Glutamatergic neuron (in vitro differentiated cells): Measurements from ENCODE around the gene PDE6C. TPM values are rescaled to one million over a fixed set of nuclear protein-coding genes. Genes with fewer than 3 reads are reported as not detected.
A peak's percentile ranks its signal among the peaks of the same experiment; 100 is the strongest.

Experiments
- DNase-seq: peaks from one replicate; pipeline ENCODE4 v3.0.0; 2022
- H3K27ac Mint-ChIP-seq: one replicate; pipeline ENCODE4 v1.8.0; 2020; ENCODE audit warnings: mild to moderate bottlenecking, mixed read lengths, inconsistent platforms; ENCODE audit not compliant: unreplicated experiment
- H3K27me3 Mint-ChIP-seq: one replicate; pipeline ENCODE4 v1.8.0; 2020; ENCODE audit warnings: mild to moderate bottlenecking, moderate library complexity, mixed read lengths, inconsistent platforms; ENCODE audit not compliant: unreplicated experiment
- H3K36me3 Mint-ChIP-seq: one replicate; pipeline ENCODE4 v1.8.0; 2020; ENCODE audit warnings: mild to moderate bottlenecking, mixed read lengths, inconsistent platforms; ENCODE audit not compliant: unreplicated experiment
- H3K4me1 Mint-ChIP-seq: one replicate; pipeline ENCODE4 v1.8.0; 2020; ENCODE audit warnings: mild to moderate bottlenecking, low read depth, mixed read lengths, inconsistent platforms; ENCODE audit not compliant: unreplicated experiment
- H3K4me3 Mint-ChIP-seq: one replicate; pipeline ENCODE4 v1.8.0; 2020; ENCODE audit warnings: mild to moderate bottlenecking, mixed read lengths, inconsistent platforms; ENCODE audit not compliant: unreplicated experiment
- H3K9me3 Mint-ChIP-seq: one replicate; pipeline ENCODE4 v1.8.0; 2020; ENCODE audit warnings: mild to moderate bottlenecking, moderate library complexity, mixed read lengths, inconsistent platforms; ENCODE audit not compliant: unreplicated experiment
- total RNA-seq: library from RNA; stranded (reverse); fragmentation: NEBNext Ultra II Directional; extraction: Animal tissue kit (Norgen Biotek cat#: 25700); gene quantifications from one replicate; pipeline ENCODE4 v1.2.1, GENCODE V29; 2021; ENCODE audit not compliant: unreplicated experiment
- TF ChIP-seq, protein P1 (sequence below): fragments of 200-600 bp; sonication (generic); IDR thresholded peaks from one replicate; pipeline ENCODE4 v1.5.0; 2021; ENCODE audit not compliant: partially characterized antibody, unreplicated experiment

The PDE6C gene
- total RNA-seq, 1 donor from 2014 or later: not detected

DNA sequence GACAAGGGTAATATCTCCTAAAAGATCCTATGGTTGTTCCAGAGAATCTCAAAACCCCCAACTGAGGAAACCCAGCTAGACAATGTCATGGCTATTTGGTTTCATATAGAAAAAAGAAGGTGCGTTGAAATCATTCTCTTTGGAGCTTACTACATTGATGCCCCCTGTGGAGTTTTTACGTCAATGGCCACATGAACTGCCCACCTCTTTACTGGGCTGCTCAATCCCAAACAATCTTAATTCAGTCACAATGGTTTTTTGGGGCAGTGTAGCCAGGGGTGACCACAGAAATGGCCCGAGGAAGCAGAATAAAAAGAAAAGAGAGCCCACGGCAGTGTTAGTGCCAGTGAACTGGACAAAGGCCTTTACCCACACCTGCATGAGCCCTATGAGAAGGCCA, 19.1 kb upstream of the PDE6C start:
- peaks cover 5% of the 10 kb centered on the region for H3K27me3 Mint-ChIP-seq
- no peaks in the 10 kb centered on the region for H3K9me3 Mint-ChIP-seq
- H3K27ac Mint-ChIP-seq: no peak overlapping the region
- no peaks in the 10 kb centered on the region for H3K36me3 Mint-ChIP-seq
- DNase-seq: no peak
- H3K4me3 Mint-ChIP-seq: no peak overlapping the region
- TF ChIP-seq, protein P1, sequence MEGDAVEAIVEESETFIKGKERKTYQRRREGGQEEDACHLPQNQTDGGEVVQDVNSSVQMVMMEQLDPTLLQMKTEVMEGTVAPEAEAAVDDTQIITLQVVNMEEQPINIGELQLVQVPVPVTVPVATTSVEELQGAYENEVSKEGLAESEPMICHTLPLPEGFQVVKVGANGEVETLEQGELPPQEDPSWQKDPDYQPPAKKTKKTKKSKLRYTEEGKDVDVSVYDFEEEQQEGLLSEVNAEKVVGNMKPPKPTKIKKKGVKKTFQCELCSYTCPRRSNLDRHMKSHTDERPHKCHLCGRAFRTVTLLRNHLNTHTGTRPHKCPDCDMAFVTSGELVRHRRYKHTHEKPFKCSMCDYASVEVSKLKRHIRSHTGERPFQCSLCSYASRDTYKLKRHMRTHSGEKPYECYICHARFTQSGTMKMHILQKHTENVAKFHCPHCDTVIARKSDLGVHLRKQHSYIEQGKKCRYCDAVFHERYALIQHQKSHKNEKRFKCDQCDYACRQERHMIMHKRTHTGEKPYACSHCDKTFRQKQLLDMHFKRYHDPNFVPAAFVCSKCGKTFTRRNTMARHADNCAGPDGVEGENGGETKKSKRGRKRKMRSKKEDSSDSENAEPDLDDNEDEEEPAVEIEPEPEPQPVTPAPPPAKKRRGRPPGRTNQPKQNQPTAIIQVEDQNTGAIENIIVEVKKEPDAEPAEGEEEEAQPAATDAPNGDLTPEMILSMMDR: no peak
- H3K4me1 Mint-ChIP-seq: peaks cover 6% of the 10 kb centered on the region

DNA sequence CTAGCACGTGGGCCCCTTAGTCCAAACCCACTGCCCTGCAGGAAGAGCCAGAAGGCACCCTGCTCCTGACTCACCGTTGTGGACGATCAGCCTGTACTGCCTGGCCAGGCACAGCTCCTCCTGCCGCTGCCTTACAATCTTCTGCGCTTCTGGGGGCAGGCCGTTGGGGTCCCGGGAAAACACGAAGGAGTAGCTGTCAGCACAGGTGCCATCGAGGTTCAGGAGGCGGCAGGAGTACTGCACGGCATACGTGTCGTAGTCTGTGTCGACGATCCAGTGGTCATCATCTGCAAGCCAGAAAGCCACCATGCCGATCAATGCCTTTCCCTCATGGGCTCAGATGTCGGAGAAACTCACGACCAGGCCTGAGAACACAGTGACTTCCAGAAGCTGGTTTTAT, 18.6 kb upstream of the PDE6C start:
- no peak for DNase-seq
- H3K27me3 Mint-ChIP-seq: peaks cover 5% of the 10 kb centered on the region
- H3K4me3 Mint-ChIP-seq: no peak overlapping the region
- no peaks in the 10 kb centered on the region for H3K36me3 Mint-ChIP-seq
- TF ChIP-seq, protein P1: no peak
- peaks cover 6% of the 10 kb centered on the region for H3K4me1 Mint-ChIP-seq
- H3K27ac Mint-ChIP-seq: no peak overlapping the region
- no peaks in the 10 kb centered on the region for H3K9me3 Mint-ChIP-seq

DNA sequence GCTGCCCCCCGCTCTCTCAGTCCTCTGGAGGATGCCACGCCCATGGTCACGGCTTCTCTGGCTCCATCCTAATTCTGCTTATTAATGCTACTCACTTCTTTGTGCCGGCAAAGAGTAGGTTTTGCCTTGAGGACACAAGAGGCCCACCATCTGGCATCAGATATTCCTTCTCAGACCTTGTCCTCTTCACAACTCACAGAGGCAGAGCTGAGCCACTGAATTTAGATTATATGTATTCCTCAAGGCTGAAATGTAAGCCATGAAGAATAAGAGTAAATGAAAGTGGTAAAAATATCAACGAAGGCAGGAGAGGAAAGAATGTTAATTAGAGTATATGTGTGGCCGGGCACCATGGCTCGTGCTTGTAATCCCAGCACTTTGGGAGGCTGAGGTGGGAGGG, 17.8 kb upstream of the PDE6C start:
- no peaks in the 10 kb centered on the region for H3K9me3 Mint-ChIP-seq
- TF ChIP-seq, protein P1: no peak
- DNase-seq: peak; percentile 34
- peaks cover 6% of the 10 kb centered on the region for H3K4me1 Mint-ChIP-seq
- peak overlapping the region; percentile 7 for H3K27ac Mint-ChIP-seq
- H3K4me3 Mint-ChIP-seq: no peak overlapping the region
- peaks cover 5% of the 10 kb centered on the region for H3K27me3 Mint-ChIP-seq
- H3K36me3 Mint-ChIP-seq: peaks cover under 1% of the 10 kb centered on the region

DNA sequence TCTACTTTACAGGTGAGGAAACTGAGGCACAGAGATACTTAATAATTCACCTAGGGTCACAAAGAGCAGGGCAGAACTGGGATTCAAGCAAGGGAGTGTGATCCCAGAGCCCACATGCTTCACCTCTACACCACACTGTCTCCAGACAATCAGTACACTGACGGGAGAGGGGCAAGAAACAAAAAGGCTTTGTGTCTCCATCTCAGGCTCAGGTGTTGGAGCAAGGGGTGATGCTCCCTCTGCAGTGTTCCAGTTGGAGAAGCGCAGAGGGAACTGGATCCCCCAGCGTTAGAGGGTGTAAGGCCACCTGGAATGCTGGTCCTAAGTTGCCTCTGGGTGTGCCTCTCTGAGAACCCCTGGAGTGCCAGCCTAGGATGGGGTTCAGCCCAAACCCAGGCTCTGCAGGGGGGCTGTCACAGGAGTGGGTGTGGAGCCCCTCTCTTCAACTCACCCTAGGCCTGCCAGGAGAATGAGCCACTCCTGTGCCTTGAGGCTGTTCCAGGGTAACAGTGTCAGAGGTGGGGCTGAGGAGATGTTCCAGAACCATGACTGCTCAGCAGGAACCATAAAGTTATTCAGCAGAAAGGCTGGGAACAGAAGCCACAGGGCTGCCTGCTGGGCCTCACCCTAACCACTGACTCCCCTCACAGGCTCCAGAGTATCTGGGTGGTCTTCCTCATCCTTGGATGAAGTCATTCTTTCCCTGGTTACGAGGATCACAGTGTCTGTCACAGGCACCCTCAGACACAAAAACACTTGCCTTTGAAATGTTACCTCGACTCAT, 16.8 kb upstream of the PDE6C start:
- Mint-ChIP-seq H3K36me3 (peaks cover 4% of the 10 kb centered on the region), H3K27ac (no peak overlapping the region), H3K4me3 (no peak overlapping the region), H3K9me3 (peaks cover 4% of the 10 kb centered on the region), H3K4me1 (peaks cover 5% of the 10 kb centered on the region), H3K27me3 (peaks cover 5% of the 10 kb centered on the region)
- DNase-seq: no peak
- TF ChIP-seq, protein P1: no peak

DNA sequence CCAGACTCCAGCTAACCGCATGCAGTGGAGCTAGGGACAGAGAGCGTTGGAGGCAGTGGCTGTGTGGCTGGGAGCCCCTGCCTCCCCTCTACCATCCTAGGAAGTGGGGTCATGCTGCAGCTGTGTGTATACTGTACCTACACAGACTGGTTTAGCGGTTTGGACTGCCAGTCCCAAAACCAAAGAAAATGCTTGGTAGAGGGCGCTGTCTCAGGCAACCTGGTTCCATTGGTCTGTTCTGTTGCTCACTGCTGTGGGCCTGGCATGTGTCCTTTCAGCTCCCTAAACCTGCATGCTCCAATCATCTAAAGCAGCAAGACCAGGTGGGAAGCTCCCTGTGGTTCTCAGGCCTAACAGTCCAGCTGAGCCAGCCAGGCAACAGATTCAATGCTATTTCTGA, 15.8 kb upstream of the PDE6C start:
- no peak overlapping the region for H3K4me3 Mint-ChIP-seq
- H3K27ac Mint-ChIP-seq: no peak overlapping the region
- peaks cover 6% of the 10 kb centered on the region for H3K27me3 Mint-ChIP-seq
- H3K9me3 Mint-ChIP-seq: peaks cover 4% of the 10 kb centered on the region
- H3K36me3 Mint-ChIP-seq: peaks cover 4% of the 10 kb centered on the region
- H3K4me1 Mint-ChIP-seq: peaks cover 5% of the 10 kb centered on the region
- TF ChIP-seq, protein P1: no peak
- no peak for DNase-seq
